B cell (primary cell): ENCODE results near the gene CTXND2. TPM values are rescaled to one million over a fixed set of nuclear protein-coding genes. Genes with fewer than 3 reads are reported as not detected.

Source experiments
- ATAC-seq: fragments of 200-7000 bp; cut with Tn5 transposase; one replicate; pipeline ENCODE4 v1.10.0; 2021; ENCODE audit warnings: low read depth, mild to moderate bottlenecking, moderate number of reproducible peaks, moderate library complexity
- CTCF ChIA-PET: fragments of 350-600 bp; sonication (Branson Sonifier 250); formaldehyde crosslinking; loops from one replicate; lab custom pipeline; 2021; ENCODE audit warnings: antibody characterized with exemption, inconsistent platforms; lab: Charles Lee
- POLR2A ChIA-PET: fragments of 350-600 bp; sonication (Branson Sonifier 250); formaldehyde crosslinking; loops from one replicate; lab custom pipeline; 2021; ENCODE audit warnings: antibody characterized with exemption; lab: Charles Lee
- DNase-seq: peaks from one replicate; pipeline ENCODE4 v3.0.0; 2013
- H2AFZ ChIP-seq: 2 replicates; pipeline ENCODE4 v1.6.1; 2012; ENCODE audit warnings: mild to moderate bottlenecking, low read depth, low read length; ENCODE audit not compliant: insufficient read depth, poor library complexity, severe bottlenecking
- H3K27ac ChIP-seq, 2 donors: 1 replicate in 1 of 2; 2 replicates in 1 of 2; pipeline ENCODE4 v1.5.1; 2012 to 2013; ENCODE audit warnings: low read length in 2 of 2, mild to moderate bottlenecking in 2 of 2, moderate library complexity in 1 of 2
- H3K27me3 ChIP-seq, 4 experiments: fragments of 200-600 bp in 1 of 4; sonication (generic) in 1 of 4; replicated peaks in 1 of 4; 1 replicate in 2 of 4; 2 replicates in 2 of 4; pipeline versions ENCODE4 v1.6.1 to v1.7.0; 2013 to 2016; ENCODE audit warnings: low read length in 3 of 4, mild to moderate bottlenecking in 2 of 4, mixed read lengths in 1 of 4, moderate library complexity in 1 of 4; ENCODE audit not compliant: insufficient read depth in 4 of 4, control insufficient read depth in 3 of 4; ENCODE audit errors: control extremely low read depth in 1 of 4
- H3K36me3 ChIP-seq, 2 experiments: replicated peaks in 1 of 2; 1 replicate in 1 of 2; 2 replicates in 1 of 2; pipeline versions ENCODE4 v1.6.1 to v1.7.1; 2013; ENCODE audit warnings: low read length in 1 of 2; ENCODE audit not compliant: insufficient read depth in 2 of 2, control insufficient read depth in 1 of 2; ENCODE audit errors: control extremely low read depth in 1 of 2, extremely low read depth in 1 of 2
- H3K4me1 ChIP-seq, 2 donors: fragments of 200-600 bp in 1 of 2; sonication (generic) in 1 of 2; 1 replicate in 1 of 2; 2 replicates in 1 of 2; pipeline versions ENCODE4 v1.5.1 to v1.6.1; 2013 to 2017; ENCODE audit warnings: low read length in 2 of 2; ENCODE audit not compliant: control insufficient read depth in 2 of 2, insufficient read depth in 2 of 2
- H3K4me2 ChIP-seq: replicated peaks from 2 replicates; pipeline ENCODE3; 2012; ENCODE audit warnings: mild to moderate bottlenecking, low read depth, low read length; ENCODE audit not compliant: poor library complexity, severe bottlenecking
- H3K4me3 ChIP-seq, 5 experiments: fragments of 200-600 bp in 1 of 5; sonication (generic) in 1 of 5; 1 replicate in 3 of 5; 2 replicates in 2 of 5; pipeline versions ENCODE4 v1.5.1 to v1.7.0; 2011 to 2016; ENCODE audit warnings: low read length in 4 of 5, mild to moderate bottlenecking in 4 of 5, low read depth in 2 of 5, control low read depth in 1 of 5, moderate library complexity in 1 of 5; ENCODE audit not compliant: insufficient read depth in 1 of 5; ENCODE audit errors: control extremely low read depth in 1 of 5, extremely low read depth in 1 of 5
- H3K79me2 ChIP-seq: fragments of 200-600 bp; sonication (generic); one replicate; pipeline ENCODE4 v1.6.0; 2016; ENCODE audit warnings: low read length; ENCODE audit not compliant: control insufficient read depth, insufficient read depth
- H3K9ac ChIP-seq: fragments of 200-600 bp; sonication (generic); 2 replicates; pipeline ENCODE4 v1.6.1; 2017; ENCODE audit warnings: mild to moderate bottlenecking, low read length, moderate library complexity
- H3K9me3 ChIP-seq, 3 donors: one replicate each; pipeline versions ENCODE4 v1.6.1 to v1.7.1; 2013; ENCODE audit warnings: low read length in 2 of 3; ENCODE audit not compliant: control insufficient read depth in 2 of 3, insufficient read depth in 1 of 3; ENCODE audit errors: control extremely low read depth in 1 of 3
- H4K20me1 ChIP-seq: 2 replicates; pipeline ENCODE4 v1.6.0; 2012; ENCODE audit warnings: mild to moderate bottlenecking, low read length; ENCODE audit not compliant: insufficient read depth, control insufficient read depth, poor library complexity, severe bottlenecking
- H3K27ac Mint-ChIP-seq: one replicate; pipeline ENCODE4 v1.8.0; 2021; ENCODE audit warnings: mixed read lengths
- H3K27me3 Mint-ChIP-seq: one replicate; pipeline ENCODE4 v1.8.0; 2021; ENCODE audit warnings: mixed read lengths
- H3K4me1 Mint-ChIP-seq: one replicate; pipeline ENCODE4 v1.8.0; 2021; ENCODE audit warnings: mixed read lengths
- H3K4me3 Mint-ChIP-seq: one replicate; pipeline ENCODE4 v1.8.0; 2021; ENCODE audit warnings: mixed read lengths
- H3K9me3 Mint-ChIP-seq: one replicate; pipeline ENCODE4 v1.8.0; 2022; ENCODE audit warnings: mixed read lengths; ENCODE audit not compliant: insufficient read depth
- EZH2 ChIP-seq: IDR thresholded peaks from 2 replicates; pipeline ENCODE4 v1.6.1; 2012; ENCODE audit warnings: borderline replicate concordance, low read depth, mild to moderate bottlenecking, moderate library complexity, low read length; ENCODE audit not compliant: insufficient read depth, poor library complexity, severe bottlenecking
- whole genome bisulfite sequencing: methylation state at CpG from one replicate; pipeline ENCODE4 v1.1.5; 2013; ENCODE audit warnings: missing lambda C conversion rate; ENCODE audit not compliant: insufficient coverage; 5-methylcytosine and 5-hydroxymethylcytosine counted together
- intact Hi-C: fragments of 100-400 bp; cut with micrococcal nuclease; formaldehyde crosslinking; loops from one replicate; pipeline ENCODE4 v1.10.0; 2022
- polyA plus RNA-seq: library from polyadenylated mRNA; depleted of rRNA; stranded (reverse); fragments of >200 nt; gene quantifications from 2 replicates; pipeline ENCODE4 v1.2.3, GENCODE V29; 2012
- total RNA-seq, 2 donors: library from RNA; stranded (reverse); fragments of 120-200 nt in 1 of 2; gene quantifications; 1 replicate in 1 of 2; 2 replicates in 1 of 2; pipeline versions ENCODE4 v1.2.3 to v1.2.4, GENCODE V29; 2013 to 2022

Gene CTXND2
- total and polyA plus RNA-seq, 2 donors (not counting 1 experiment from before 2014, with no cell fraction given): not detected

DNA sequence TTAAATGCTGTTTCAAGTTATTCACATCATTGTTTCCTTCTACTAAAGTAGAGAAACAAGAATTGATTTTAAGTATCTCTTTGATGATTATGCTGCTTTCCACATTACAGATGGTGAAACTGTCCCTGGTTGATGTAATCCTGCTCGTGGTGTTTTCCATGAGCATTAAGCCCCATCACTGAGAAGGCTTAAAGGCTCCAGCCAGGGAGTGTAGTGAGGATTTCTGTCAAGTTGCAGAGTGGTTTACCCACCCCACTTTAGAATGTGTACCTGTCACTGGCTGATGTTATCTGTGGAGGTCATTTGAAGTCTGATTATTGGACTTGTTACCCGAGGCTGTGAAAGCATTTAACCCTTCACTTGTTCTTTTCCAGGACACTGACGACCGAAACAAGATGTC, 74.8 kb downstream of the CTXND2 start:
- intact Hi-C loops: no loop called here
- H3K79me2 ChIP-seq: no peaks in the 10 kb centered on the region
- ATAC-seq: no peak
- no peak overlapping the region for H3K4me3 Mint-ChIP-seq
- DNase-seq: no peak
- no peaks in the 10 kb centered on the region for H4K20me1 ChIP-seq
- H3K27me3 ChIP-seq: no peaks in the 10 kb centered on the region
- H3K27ac ChIP-seq: no peak overlapping the region
- no peak overlapping the region for H3K4me3 ChIP-seq
- H2AFZ ChIP-seq: no peak overlapping the region
- no peaks in the 10 kb centered on the region for H3K9me3 ChIP-seq
- no peaks in the 10 kb centered on the region for H3K4me1 Mint-ChIP-seq
- TF ChIP-seq EZH2: no peak
- no peak overlapping the region for H3K27ac Mint-ChIP-seq
- no peak overlapping the region for H3K4me2 ChIP-seq
- no peaks in the 10 kb centered on the region for H3K9me3 Mint-ChIP-seq
- ChIA-PET POLR2A (no interaction called here), CTCF (interaction anchor here (1.5 kb wide), 1 partner anchor 19 kb away, joined by 8 read pairs; no protein-coding TSS in a partner anchor)
- no peaks in the 10 kb centered on the region for H3K27me3 Mint-ChIP-seq
- no CpG with 5 or more reads among the region's 4 CpGs for WGBS
- H3K4me1 ChIP-seq: no peaks in the 10 kb centered on the region
- H3K9ac ChIP-seq: no peak overlapping the region
- H3K36me3 ChIP-seq: peaks cover 5 to 84% of the 10 kb centered on the region in 2 experiments

Other genes starting within 250 kb of the CTXND2 start
- gene GOLPH3L, start 190.0 kb upstream of the CTXND2 start, total RNA-seq: 22.1 and 25.3 TPM in 2 replicates
- 7.4 TPM in 2 replicates for gene GOLPH3L, start 190.0 kb upstream of the CTXND2 start, polyA plus RNA-seq
- gene HORMAD1, start 166.2 kb upstream of the CTXND2 start, total RNA-seq: 1.1 and 2.1 TPM in 2 replicates
- 0.43 and 0.94 TPM in 2 replicates for gene HORMAD1, start 166.2 kb upstream of the CTXND2 start, polyA plus RNA-seq
- gene CTSS, start 121.4 kb upstream of the CTXND2 start, total RNA-seq: 221 and 241 TPM in 2 replicates
- 89.6 and 106 TPM in 2 replicates for gene CTSS, start 121.4 kb upstream of the CTXND2 start, polyA plus RNA-seq
- gene CTSK, start 78.9 kb upstream of the CTXND2 start, total RNA-seq: 5.3 and 5.9 TPM in 2 replicates
- gene CTSK, start 78.9 kb upstream of the CTXND2 start, polyA plus RNA-seq: 6.0 and 9.2 TPM in 2 replicates
- 48.2 and 48.6 TPM in 2 replicates for gene ARNT, start 10.5 kb upstream of the CTXND2 start, total RNA-seq
- gene ARNT, start 10.5 kb upstream of the CTXND2 start, polyA plus RNA-seq: 17.6 and 21.0 TPM in 2 replicates
- gene SETDB1, start 39.2 kb downstream of the CTXND2 start, total RNA-seq: 115 and 133 TPM in 2 replicates
- 57.4 and 79.6 TPM in 2 replicates for gene SETDB1, start 39.2 kb downstream of the CTXND2 start, polyA plus RNA-seq
- 130 and 144 TPM in 2 replicates for gene CERS2, start 87.7 kb downstream of the CTXND2 start, total RNA-seq
- gene CERS2, start 87.7 kb downstream of the CTXND2 start, polyA plus RNA-seq: 52.5 and 68.4 TPM in 2 replicates
- 0.62 TPM in 1 of 2 replicates, not detected in the other for gene ANXA9, start 95.2 kb downstream of the CTXND2 start, total RNA-seq
- 0.07 and 0.09 TPM in 2 replicates for gene ANXA9, start 95.2 kb downstream of the CTXND2 start, polyA plus RNA-seq
- 16.1 and 16.5 TPM in 2 replicates for gene MINDY1, start 119.8 kb downstream of the CTXND2 start, total RNA-seq
- gene MINDY1, start 119.8 kb downstream of the CTXND2 start, polyA plus RNA-seq: 4.8 and 7.6 TPM in 2 replicates
- 20.8 and 21.3 TPM in 2 replicates for gene PRUNE1, start 121.3 kb downstream of the CTXND2 start, total RNA-seq
- gene PRUNE1, start 121.3 kb downstream of the CTXND2 start, polyA plus RNA-seq: 13.3 and 15.9 TPM in 2 replicates
- gene BNIPL, start 149.4 kb downstream of the CTXND2 start, total RNA-seq: 1.8 and 2.5 TPM in 2 replicates
- gene BNIPL, start 149.4 kb downstream of the CTXND2 start, polyA plus RNA-seq: 0.81 and 2.8 TPM in 2 replicates
- 4.5 and 7.6 TPM in 2 replicates for gene C1orf56, start 160.6 kb downstream of the CTXND2 start, total RNA-seq
- gene C1orf56, start 160.6 kb downstream of the CTXND2 start, polyA plus RNA-seq: 2.4 and 2.5 TPM in 2 replicates
- gene CDC42SE1, start 172.5 kb downstream of the CTXND2 start, total RNA-seq: 230 and 238 TPM in 2 replicates
- gene CDC42SE1, start 172.5 kb downstream of the CTXND2 start, polyA plus RNA-seq: 366 and 419 TPM in 2 replicates
- gene MLLT11, start 173.3 kb downstream of the CTXND2 start, total RNA-seq: 1.1 and 1.5 TPM in 2 replicates
- gene MLLT11, start 173.3 kb downstream of the CTXND2 start, polyA plus RNA-seq: 2.4 and 2.7 TPM in 2 replicates
- 22.4 and 22.9 TPM in 2 replicates for gene GABPB2, start 183.6 kb downstream of the CTXND2 start, total RNA-seq
- 15.1 and 22.3 TPM in 2 replicates for gene GABPB2, start 183.6 kb downstream of the CTXND2 start, polyA plus RNA-seq